Esophagus squamous epithelium (tissue), 4 donors: ENCODE measurements around the gene FFAR4.

Experiments used
- POLR2A ChIP-seq, 4 donors: fragments of 450-650 bp; IDR thresholded peaks; one replicate each; pipeline ENCODE4 v1.6.1; 2017; ENCODE audit warnings: antibody characterized with exemption in 4 of 4, mild to moderate bottlenecking in 4 of 4, moderate library complexity in 3 of 4
- TF ChIP-seq, protein P1 (sequence below), 6 experiments: fragments of 450-650 bp in 4 of 6; fragments of 200-600 bp in 2 of 6; sonication (generic) in 2 of 6; IDR thresholded peaks; one replicate each; pipeline ENCODE4 v1.5.1; 2016 to 2019; ENCODE audit warnings: antibody characterized with exemption in 6 of 6, mild to moderate bottlenecking in 4 of 6, moderate library complexity in 4 of 6

DNA sequence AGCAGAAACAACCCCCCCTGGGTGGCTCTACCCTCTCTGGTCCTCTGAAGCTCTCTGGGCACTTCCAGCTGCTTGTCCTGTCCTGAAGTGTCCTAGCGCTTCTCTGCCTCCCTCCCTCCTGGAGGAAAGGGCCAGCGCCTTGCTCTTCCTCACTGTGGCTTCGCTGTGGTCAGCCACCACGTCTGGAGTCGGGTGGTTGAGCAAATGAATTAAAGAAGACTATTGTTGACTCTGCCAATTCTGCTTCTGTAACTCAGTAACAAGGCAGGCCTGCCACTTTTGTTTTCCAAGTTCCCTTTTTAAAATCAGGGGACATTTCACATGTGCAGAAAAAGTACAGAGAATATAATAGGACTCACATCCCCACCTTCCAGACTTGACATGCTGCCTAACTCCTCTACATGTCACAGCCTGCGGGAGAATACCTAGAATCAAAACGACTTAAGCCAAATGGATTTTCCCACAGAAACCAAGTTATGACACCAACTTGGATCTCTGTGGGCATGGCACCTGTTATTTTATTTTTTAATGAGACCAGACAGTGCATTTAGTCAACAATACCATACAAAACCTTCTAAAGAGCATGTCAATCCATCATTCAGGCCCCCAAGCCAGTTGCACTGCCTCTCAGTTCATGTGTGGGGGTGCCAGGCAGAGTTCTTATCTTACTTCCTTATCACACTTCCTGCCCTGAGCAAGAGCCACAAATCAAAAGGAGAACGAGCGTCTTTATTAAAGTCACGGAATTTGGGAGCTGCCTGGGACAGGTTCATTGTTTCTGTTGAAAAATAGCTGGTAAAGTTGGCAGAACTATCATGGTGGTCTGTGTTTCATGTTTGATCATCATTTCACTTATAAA lies 6.8 kb downstream of the FFAR4 start:
- TF ChIP-seq, protein P1, sequence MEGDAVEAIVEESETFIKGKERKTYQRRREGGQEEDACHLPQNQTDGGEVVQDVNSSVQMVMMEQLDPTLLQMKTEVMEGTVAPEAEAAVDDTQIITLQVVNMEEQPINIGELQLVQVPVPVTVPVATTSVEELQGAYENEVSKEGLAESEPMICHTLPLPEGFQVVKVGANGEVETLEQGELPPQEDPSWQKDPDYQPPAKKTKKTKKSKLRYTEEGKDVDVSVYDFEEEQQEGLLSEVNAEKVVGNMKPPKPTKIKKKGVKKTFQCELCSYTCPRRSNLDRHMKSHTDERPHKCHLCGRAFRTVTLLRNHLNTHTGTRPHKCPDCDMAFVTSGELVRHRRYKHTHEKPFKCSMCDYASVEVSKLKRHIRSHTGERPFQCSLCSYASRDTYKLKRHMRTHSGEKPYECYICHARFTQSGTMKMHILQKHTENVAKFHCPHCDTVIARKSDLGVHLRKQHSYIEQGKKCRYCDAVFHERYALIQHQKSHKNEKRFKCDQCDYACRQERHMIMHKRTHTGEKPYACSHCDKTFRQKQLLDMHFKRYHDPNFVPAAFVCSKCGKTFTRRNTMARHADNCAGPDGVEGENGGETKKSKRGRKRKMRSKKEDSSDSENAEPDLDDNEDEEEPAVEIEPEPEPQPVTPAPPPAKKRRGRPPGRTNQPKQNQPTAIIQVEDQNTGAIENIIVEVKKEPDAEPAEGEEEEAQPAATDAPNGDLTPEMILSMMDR (IDR thresholded peaks at IDR 0.05): no peak
- no peak for TF ChIP-seq POLR2A (IDR thresholded peaks at IDR 0.05)
